GM03348 (cell line): Measurements from ENCODE around the gene SYT1.

Experiments used
- DNase-seq: peaks from one replicate; pipeline ENCODE4 v3.0.0; 2012; ENCODE audit warnings: low spot score

The SYT1 gene

GRCh38 chr12:79223761-79224160 is 359.2 kb downstream of the SYT1 start:
- DNase-seq = no peak

- no peak for DNase-seq
Measured at GRCh38 chr12:79227091-79227490, 362.5 kb downstream of the SYT1 start.

- no peak for DNase-seq
Measured at GRCh38 chr12:79227646-79228045, 363.1 kb downstream of the SYT1 start.

- DNase-seq = no peak
Measured at GRCh38 chr12:79233341-79233781, 368.8 kb downstream of the SYT1 start.

GRCh38 chr12:79236920-79237319 is 372.3 kb downstream of the SYT1 start:
- no peak for DNase-seq

- DNase-seq = no peak
Measured at GRCh38 chr12:79238246-79238645, 373.7 kb downstream of the SYT1 start.

- DNase-seq = no peak
Measured at GRCh38 chr12:79247494-79247893, 382.9 kb downstream of the SYT1 start.

GRCh38 chr12:79250186-79250585 is 385.6 kb downstream of the SYT1 start:
- no peak for DNase-seq

GRCh38 chr12:79250960-79251755 is 386.6 kb downstream of the SYT1 start:
- DNase-seq = no peak

- DNase-seq = no peak
Measured at GRCh38 chr12:79252358-79253075, 387.9 kb downstream of the SYT1 start.

- no peak for DNase-seq
Measured at GRCh38 chr12:79255288-79255687, 390.7 kb downstream of the SYT1 start.

GRCh38 chr12:79260923-79261322 is 396.3 kb downstream of the SYT1 start:
- no peak for DNase-seq

- DNase-seq = no peak
Measured at GRCh38 chr12:79262938-79263337, 398.4 kb downstream of the SYT1 start.

GRCh38 chr12:79266343-79267144 is 402.0 kb downstream of the SYT1 start:
- DNase-seq = no peak

- no peak for DNase-seq
Measured at GRCh38 chr12:79267580-79267979, 403.0 kb downstream of the SYT1 start.

- no peak for DNase-seq
Measured at GRCh38 chr12:79274501-79275064, 410.0 kb downstream of the SYT1 start.

GRCh38 chr12:79275631-79276030 is 411.1 kb downstream of the SYT1 start:
- DNase-seq = no peak

- no peak for DNase-seq
Measured at GRCh38 chr12:79283364-79283763, 418.8 kb downstream of the SYT1 start.

GRCh38 chr12:79288911-79289310 is 424.3 kb downstream of the SYT1 start:
- DNase-seq = no peak

- DNase-seq = no peak
Measured at GRCh38 chr12:79291711-79292110, 427.1 kb downstream of the SYT1 start.

- no peak for DNase-seq
Measured at GRCh38 chr12:79294590-79294989, 430.0 kb downstream of the SYT1 start.

- DNase-seq = no peak
Measured at GRCh38 chr12:79295572-79295971, 431.0 kb downstream of the SYT1 start.
